Naive thymus-derived CD4-positive, alpha-beta T cell (primary cell): ENCODE measurements around the gene ATP6V0D1. TPM values are rescaled to one million over a fixed set of nuclear protein-coding genes. Genes with fewer than 3 reads are reported as not detected.

Experiments
- ATAC-seq: fragments of 150-1000 bp; cut with Tn5 transposase; 2 replicates; pipeline ENCODE4 v1.10.0; 2021; ENCODE audit warnings: mild to moderate bottlenecking, moderate library complexity
- CTCF ChIA-PET: fragments of 350-600 bp; sonication (Branson Sonifier 250); formaldehyde crosslinking; loops from one replicate; lab custom pipeline; 2021; ENCODE audit warnings: antibody characterized with exemption; lab: Charles Lee
- POLR2A ChIA-PET: fragments of 350-600 bp; sonication (Branson Sonifier 250); formaldehyde crosslinking; loops from one replicate; lab custom pipeline; 2021; ENCODE audit warnings: antibody characterized with exemption, inconsistent platforms; lab: Charles Lee
- DNase-seq, 9 donors: peaks; one replicate each; pipeline versions ENCODE4 v3.0.0 to v3.0.0-alpha.2; 2020 to 2022; ENCODE audit warnings: mixed read lengths in 1 of 9
- H3K27ac ChIP-seq: one replicate; pipeline ENCODE4 v1.7.0; 2013; ENCODE audit warnings: mild to moderate bottlenecking, low read depth, low read length, moderate library complexity
- H3K27me3 ChIP-seq, 2 donors: one replicate each; pipeline ENCODE4 v1.7.0; 2013; ENCODE audit warnings: low read length in 2 of 2, mild to moderate bottlenecking in 2 of 2, moderate library complexity in 2 of 2; ENCODE audit not compliant: control insufficient read depth in 2 of 2, insufficient read depth in 2 of 2
- H3K36me3 ChIP-seq, 3 experiments: 1 replicate in 2 of 3; 2 replicates in 1 of 3; pipeline ENCODE4 v1.7.0; 2013; ENCODE audit warnings: low read length in 3 of 3, mild to moderate bottlenecking in 3 of 3, moderate library complexity in 1 of 3; ENCODE audit not compliant: insufficient read depth in 3 of 3, control insufficient read depth in 2 of 3
- H3K4me1 ChIP-seq, 2 donors: one replicate each; pipeline ENCODE4 v1.7.0; 2013; ENCODE audit warnings: low read length in 2 of 2, mild to moderate bottlenecking in 2 of 2, moderate library complexity in 1 of 2; ENCODE audit not compliant: control insufficient read depth in 2 of 2, insufficient read depth in 2 of 2
- H3K4me3 ChIP-seq: 2 replicates; pipeline ENCODE4 v1.7.0; 2013; ENCODE audit warnings: mild to moderate bottlenecking, low read length
- H3K9me3 ChIP-seq, 3 experiments: 1 replicate in 2 of 3; 2 replicates in 1 of 3; pipeline ENCODE4 v1.7.0; 2013; ENCODE audit warnings: low read length in 3 of 3; ENCODE audit not compliant: control insufficient read depth in 2 of 3
- H3K27ac Mint-ChIP-seq, 9 donors: one replicate each; pipeline ENCODE4 v1.8.0; 2020 to 2022; ENCODE audit warnings: mixed read lengths in 9 of 9, mild to moderate bottlenecking in 8 of 9, moderate library complexity in 5 of 9, inconsistent platforms in 2 of 9
- H3K27me3 Mint-ChIP-seq, 5 donors: one replicate each; pipeline ENCODE4 v1.8.0; 2021 to 2022; ENCODE audit warnings: mixed read lengths in 5 of 5, mild to moderate bottlenecking in 1 of 5
- H3K36me3 Mint-ChIP-seq, 5 donors: one replicate each; pipeline ENCODE4 v1.8.0; 2020 to 2022; ENCODE audit warnings: mixed read lengths in 5 of 5, mild to moderate bottlenecking in 3 of 5, inconsistent platforms in 1 of 5
- H3K4me1 Mint-ChIP-seq, 7 donors: one replicate each; pipeline ENCODE4 v1.8.0; 2020 to 2022; ENCODE audit warnings: mixed read lengths in 7 of 7, mild to moderate bottlenecking in 3 of 7, inconsistent platforms in 1 of 7
- H3K4me3 Mint-ChIP-seq, 10 donors: one replicate each; pipeline ENCODE4 v1.8.0; 2020 to 2022; ENCODE audit warnings: mild to moderate bottlenecking in 10 of 10, mixed read lengths in 10 of 10, moderate library complexity in 6 of 10, inconsistent platforms in 2 of 10
- H3K9me3 Mint-ChIP-seq, 11 donors: one replicate each; pipeline ENCODE4 v1.8.0; 2020 to 2022; ENCODE audit warnings: mixed read lengths in 11 of 11, mild to moderate bottlenecking in 4 of 11, inconsistent platforms in 1 of 11, moderate library complexity in 1 of 11
- intact Hi-C, 2 donors: fragments of 100-400 bp; cut with micrococcal nuclease; formaldehyde crosslinking; loops; one replicate each; pipeline ENCODE4 v1.15.1; 2023
- polyA plus RNA-seq, 2 donors: library from polyadenylated mRNA; unstranded; fragments of 300-500 nt; fragmentation: Illumina TruSeq; gene quantifications; one replicate each; pipeline ENCODE4 v1.2.3, GENCODE V29; 2021
- total RNA-seq, 6 experiments: library from RNA in 5 of 6; stranded (reverse) in 5 of 6; gene quantifications; 1 replicate in 5 of 6; 2 replicates in 1 of 6; pipeline ENCODE4 v1.2.3 and lab custom pipeline; 2021 to 2026

ATP6V0D1 gene
- total and polyA plus RNA-seq, 7 experiments from 2014 or later: 35.8 to 104 (median 58.2) TPM

GRCh38 chr16:67446968-67447507 lies 33.9 kb downstream of the ATP6V0D1 start:
- intact Hi-C loops: no loop called here
- H3K27ac ChIP-seq: no peak overlapping the region
- Mint-ChIP-seq H3K4me3 (no peak overlapping the region), H3K27me3 (no peaks in the 10 kb centered on the region), H3K9me3 (no peaks in the 10 kb centered on the region), H3K4me1 (peaks cover 0 to 10% (median 0%) of the 10 kb centered on the region in 7 donors), H3K36me3 (peaks cover 0 to 28% (median 7%) of the 10 kb centered on the region in 5 donors), H3K27ac (peak overlapping the region in 1 of 9 donors; percentile 54)
- no peaks in the 10 kb centered on the region for H3K27me3 ChIP-seq
- ChIA-PET POLR2A (no interaction called here), CTCF (interaction anchor here (0.6 kb wide), 2 partner anchors 166 to 218 kb away, joined by 3 read pairs; no protein-coding TSS in a partner anchor)
- DNase-seq: no peak
- no peak overlapping the region for H3K4me3 ChIP-seq
- peaks cover 0 to 90% (median 0%) of the 10 kb centered on the region in 3 experiments for H3K36me3 ChIP-seq
- no peaks in the 10 kb centered on the region for H3K4me1 ChIP-seq
- no peaks in the 10 kb centered on the region for H3K9me3 ChIP-seq
- ATAC-seq: no peak

- Mint-ChIP-seq H3K36me3 (peaks cover 0 to 26% (median 10%) of the 10 kb centered on the region in 5 donors), H3K4me1 (peaks cover 0 to 9% (median 0%) of the 10 kb centered on the region in 7 donors), H3K27ac (peak overlapping the region in 2 of 9 donors; percentile 30 to 54), H3K27me3 (no peaks in the 10 kb centered on the region), H3K4me3 (no peak overlapping the region), H3K9me3 (no peaks in the 10 kb centered on the region)
- Histone ChIP-seq H3K36me3 (peaks cover 0 to 89% (median 0%) of the 10 kb centered on the region in 3 experiments), H3K4me3 (no peak overlapping the region), H3K27me3 (no peaks in the 10 kb centered on the region), H3K4me1 (no peaks in the 10 kb centered on the region), H3K27ac (no peak overlapping the region), H3K9me3 (no peaks in the 10 kb centered on the region)
- intact Hi-C loops: no loop called here
- DNase-seq (no peak), ATAC-seq (no peak)
- ChIA-PET POLR2A (no interaction called here), CTCF (interaction anchor here (0.6 kb wide), 1 partner anchor 217 kb away, joined by 3 read pairs; no protein-coding TSS in a partner anchor)
These were observed 34.7 kb downstream of the ATP6V0D1 start for GRCh38 chr16:67445913-67446907.

- peaks cover 0 to 88% (median 0%) of the 10 kb centered on the region in 3 experiments for H3K36me3 ChIP-seq
- ChIA-PET POLR2A (no interaction called here), CTCF (no interaction called here)
- intact Hi-C loops: no loop called here
- Mint-ChIP-seq H3K27me3 (no peaks in the 10 kb centered on the region), H3K4me3 (no peak overlapping the region), H3K27ac (no peak overlapping the region), H3K4me1 (peaks cover 0 to 6% (median 0%) of the 10 kb centered on the region in 7 donors), H3K36me3 (peaks cover 0 to 20% (median 7%) of the 10 kb centered on the region in 5 donors), H3K9me3 (no peaks in the 10 kb centered on the region)
- no peaks in the 10 kb centered on the region for H3K27me3 ChIP-seq
- DNase-seq: no peak
- H3K4me1 ChIP-seq: no peaks in the 10 kb centered on the region
- H3K4me3 ChIP-seq: no peak overlapping the region
- H3K9me3 ChIP-seq: no peaks in the 10 kb centered on the region
- ATAC-seq: no peak
- H3K27ac ChIP-seq: no peak overlapping the region
These were observed 35.5 kb downstream of the ATP6V0D1 start for GRCh38 chr16:67445441-67445912.

- Mint-ChIP-seq H3K4me3 (no peak overlapping the region), H3K27me3 (no peaks in the 10 kb centered on the region), H3K9me3 (no peaks in the 10 kb centered on the region), H3K4me1 (peaks cover 0 to 6% (median 0%) of the 10 kb centered on the region in 7 donors), H3K36me3 (peaks cover 0 to 16% (median 3%) of the 10 kb centered on the region in 5 donors), H3K27ac (no peak overlapping the region)
- intact Hi-C loops: no loop called here
- Histone ChIP-seq H3K9me3 (no peaks in the 10 kb centered on the region), H3K4me3 (no peak overlapping the region), H3K4me1 (no peaks in the 10 kb centered on the region), H3K27ac (no peak overlapping the region), H3K27me3 (no peaks in the 10 kb centered on the region), H3K36me3 (peaks cover 0 to 88% (median 0%) of the 10 kb centered on the region in 3 experiments)
- ChIA-PET POLR2A (no interaction called here), CTCF (no interaction called here)
- no peak for DNase-seq
- no peak for ATAC-seq
These were observed 35.9 kb downstream of the ATP6V0D1 start for GRCh38 chr16:67445126-67445426.

GRCh38 chr16:67444259-67445125 lies 36.5 kb downstream of the ATP6V0D1 start:
- Histone ChIP-seq H3K4me3 (no peak overlapping the region), H3K27ac (no peak overlapping the region), H3K4me1 (no peaks in the 10 kb centered on the region), H3K36me3 (peaks cover 0 to 86% (median 0%) of the 10 kb centered on the region in 3 experiments), H3K9me3 (no peaks in the 10 kb centered on the region), H3K27me3 (no peaks in the 10 kb centered on the region)
- intact Hi-C loops: no loop called here
- no peaks in the 10 kb centered on the region for H3K9me3 Mint-ChIP-seq
- no peak overlapping the region for H3K27ac Mint-ChIP-seq
- H3K27me3 Mint-ChIP-seq: no peaks in the 10 kb centered on the region
- DNase-seq: no peak
- no peak for ATAC-seq
- H3K36me3 Mint-ChIP-seq: peaks cover 0 to 16% (median 3%) of the 10 kb centered on the region in 5 donors
- H3K4me3 Mint-ChIP-seq: no peak overlapping the region
- H3K4me1 Mint-ChIP-seq: peaks cover 0 to 6% (median 0%) of the 10 kb centered on the region in 7 donors
- CTCF ChIA-PET: interaction anchor here (1.0 kb wide), 1 partner anchor 16 kb away, joined by 3 read pairs; no protein-coding TSS in a partner anchor
- POLR2A ChIA-PET: no interaction called here

GRCh38 chr16:67443265-67443664 lies 37.7 kb downstream of the ATP6V0D1 start:
- no peaks in the 10 kb centered on the region for H3K4me1 ChIP-seq
- intact Hi-C loops: no loop called here
- Mint-ChIP-seq H3K27me3 (no peaks in the 10 kb centered on the region), H3K27ac (no peak overlapping the region), H3K4me3 (no peak overlapping the region), H3K9me3 (no peaks in the 10 kb centered on the region), H3K36me3 (peaks cover 3 to 19% (median 4%) of the 10 kb centered on the region in 5 donors), H3K4me1 (peaks cover 0 to 6% (median 0%) of the 10 kb centered on the region in 7 donors)
- H3K27ac ChIP-seq: no peak overlapping the region
- H3K4me3 ChIP-seq: no peak overlapping the region
- H3K36me3 ChIP-seq: peaks cover 0 to 88% (median 3%) of the 10 kb centered on the region in 3 experiments
- no peak for ATAC-seq
- no peaks in the 10 kb centered on the region for H3K9me3 ChIP-seq
- no peaks in the 10 kb centered on the region for H3K27me3 ChIP-seq
- DNase-seq: no peak
- ChIA-PET CTCF (interaction anchor here (1.0 kb wide), 1 partner anchor 15 kb away, joined by 3 read pairs; no protein-coding TSS in a partner anchor), POLR2A (no interaction called here)
